HG02943 (cell line): ENCODE measurements around the gene ADAMTSL2.

Experiments used
- ATAC-seq: cut with Tn5 transposase; IDR thresholded peaks from one replicate; pipeline ENCODE4 v1.9.1; 2021; ENCODE audit warnings: mild to moderate bottlenecking, low read depth, moderate library complexity; ENCODE audit not compliant: unreplicated experiment

Gene ADAMTSL2

GRCh38 chr9:133615606-133616188 is 81.2 kb downstream of the ADAMTSL2 start:
- ATAC-seq: no peak

GRCh38 chr9:133616643-133617405 is 82.3 kb downstream of the ADAMTSL2 start:
- ATAC-seq: no peak

GRCh38 chr9:133618726-133619125 is 84.2 kb downstream of the ADAMTSL2 start:
- ATAC-seq: no peak

- ATAC-seq: no peak
Measured at GRCh38 chr9:133619791-133620190, 85.3 kb downstream of the ADAMTSL2 start.

GRCh38 chr9:133621725-133622267 is 87.3 kb downstream of the ADAMTSL2 start:
- no peak for ATAC-seq

- ATAC-seq: no peak
Measured at GRCh38 chr9:133622555-133622954, 88.1 kb downstream of the ADAMTSL2 start.
